Immature natural killer cell (primary cell): ENCODE data around the gene TGFBR3L. TPM values are rescaled to one million over a fixed set of nuclear protein-coding genes. Genes with fewer than 3 reads are reported as not detected.
"Not testable (repeated sequence)": the region's sequence is repeated elsewhere in the genome, so short reads cannot be mapped to it uniquely, and the experiment has no call there.

ENCODE experiments used
- DNase-seq, 3 donors: peaks; one replicate each; pipeline ENCODE4 v3.0.0; 2022; ENCODE audit warnings: mixed read lengths in 1 of 3
- H3K27ac Mint-ChIP-seq, 6 donors: one replicate each; pipeline ENCODE4 v1.8.0; 2020; ENCODE audit warnings: mixed read lengths in 6 of 6, mild to moderate bottlenecking in 5 of 6, inconsistent platforms in 4 of 6, moderate library complexity in 3 of 6
- H3K27me3 Mint-ChIP-seq, 3 donors: one replicate each; pipeline ENCODE4 v1.8.0; 2020 to 2021; ENCODE audit warnings: low read depth in 3 of 3, mild to moderate bottlenecking in 3 of 3, mixed read lengths in 3 of 3, moderate library complexity in 3 of 3, inconsistent platforms in 1 of 3
- H3K36me3 Mint-ChIP-seq, 3 donors: one replicate each; pipeline ENCODE4 v1.8.0; 2020; ENCODE audit warnings: mixed read lengths in 3 of 3, inconsistent platforms in 2 of 3, mild to moderate bottlenecking in 2 of 3
- H3K4me1 Mint-ChIP-seq, 2 donors: one replicate each; pipeline ENCODE4 v1.8.0; 2020; ENCODE audit warnings: inconsistent platforms in 2 of 2, mild to moderate bottlenecking in 2 of 2, mixed read lengths in 2 of 2, moderate library complexity in 1 of 2
- H3K4me3 Mint-ChIP-seq, 5 donors: one replicate each; pipeline ENCODE4 v1.8.0; 2020; ENCODE audit warnings: mild to moderate bottlenecking in 5 of 5, mixed read lengths in 5 of 5, inconsistent platforms in 3 of 5, moderate library complexity in 3 of 5
- H3K9me3 Mint-ChIP-seq, 6 donors: one replicate each; pipeline ENCODE4 v1.8.0; 2020; ENCODE audit warnings: mild to moderate bottlenecking in 6 of 6, mixed read lengths in 6 of 6, inconsistent platforms in 4 of 6, moderate library complexity in 3 of 6
- polyA plus RNA-seq, 3 donors: library from polyadenylated mRNA; unstranded; fragments of 300-500 nt; fragmentation: Illumina TruSeq; gene quantifications; one replicate each; pipeline ENCODE4 v1.2.3, GENCODE V29; 2021

The TGFBR3L gene
- polyA plus RNA-seq, 3 donors from 2014 or later: 0.86 TPM; not detected in 2

DNA sequence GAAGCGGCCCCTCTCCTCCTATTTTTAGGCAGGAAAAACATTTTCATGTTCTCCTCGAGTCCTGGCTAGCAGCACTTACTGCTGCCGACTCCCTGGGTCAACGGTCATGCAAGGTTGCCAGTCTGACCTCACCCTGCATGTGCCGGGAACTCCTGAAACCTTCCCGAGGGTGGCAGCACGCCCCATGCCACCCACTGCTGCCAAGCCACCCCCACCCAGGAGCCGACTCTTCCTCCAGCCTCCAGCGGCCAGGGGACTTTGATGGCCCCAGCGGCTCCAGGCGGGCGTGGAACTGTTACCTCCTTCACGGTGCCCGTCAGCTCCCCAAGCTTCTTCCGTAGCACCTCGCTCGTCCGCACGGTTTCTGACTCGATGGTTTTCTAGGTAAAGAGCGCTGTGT lies 20.1 kb downstream of the TGFBR3L start:
- DNase-seq: no peak
- H3K27me3 Mint-ChIP-seq: peaks cover 0 to 2% (median 1%) of the 10 kb centered on the region in 3 donors
- peaks cover 3 to 14% (median 3%) of the 10 kb centered on the region in 3 donors for H3K36me3 Mint-ChIP-seq
- H3K27ac Mint-ChIP-seq: no peak overlapping the region
- H3K4me3 Mint-ChIP-seq: no peak overlapping the region
- no peaks in the 10 kb centered on the region for H3K9me3 Mint-ChIP-seq
- H3K4me1 Mint-ChIP-seq: peaks cover 3 to 6% of the 10 kb centered on the region in 2 donors

DNA sequence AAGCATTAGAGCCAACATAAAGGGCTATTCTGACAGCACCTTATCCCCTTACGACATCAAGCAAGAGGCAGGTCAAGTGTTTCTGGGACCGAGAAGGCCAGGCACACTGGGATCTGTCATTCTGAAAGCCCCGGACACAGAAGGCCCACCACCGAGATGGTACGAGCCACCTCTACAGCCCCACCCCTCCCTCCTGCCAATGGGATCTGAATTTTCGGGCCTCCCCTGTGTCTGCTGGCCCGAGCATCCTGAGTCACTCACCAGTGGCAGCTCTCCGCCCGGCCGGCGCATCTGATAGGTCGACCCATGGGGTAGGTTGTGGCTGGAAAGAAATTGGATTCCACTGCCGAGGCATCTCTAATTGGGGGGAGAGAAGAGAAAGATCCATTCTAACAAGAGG lies 26.2 kb downstream of the TGFBR3L start:
- Mint-ChIP-seq H3K27me3 (peaks cover 10 to 12% (median 11%) of the 10 kb centered on the region in 3 donors), H3K36me3 (peaks cover 3 to 17% (median 9%) of the 10 kb centered on the region in 3 donors), H3K4me1 (peaks cover 30 to 37% of the 10 kb centered on the region in 2 donors), H3K27ac (no peak overlapping the region), H3K4me3 (peak overlapping the region in 2 of 5 donors; percentile 3 to 50), H3K9me3 (no peaks in the 10 kb centered on the region)
- DNase-seq: no peak

- Mint-ChIP-seq H3K27me3 (peaks cover 10 to 12% (median 11%) of the 10 kb centered on the region in 3 donors), H3K9me3 (no peaks in the 10 kb centered on the region), H3K36me3 (peaks cover 3 to 12% (median 9%) of the 10 kb centered on the region in 3 donors), H3K4me3 (peak overlapping the region; percentile 21 to 92 (median 89)), H3K27ac (peak overlapping the region; percentile 55 to 98 (median 72)), H3K4me1 (peaks cover 30 to 37% of the 10 kb centered on the region in 2 donors)
- no peak for DNase-seq
Observed at GRCh38 chr19:7941895-7942596, 27.4 kb downstream of the TGFBR3L start.

GRCh38 chr19:7942981-7943443 lies 28.4 kb downstream of the TGFBR3L start:
- DNase-seq: no peak

GRCh38 chr19:7943444-7944176 lies 29.0 kb downstream of the TGFBR3L start, which contains the start of gene TIMM44:
Gene TIMM44 (minus strand): TSS chr19:7943666. CDS start chr19:7943651, 15 bp downstream.
- H3K9me3 Mint-ChIP-seq: no peaks in the 10 kb centered on the region
- H3K27ac Mint-ChIP-seq: peak within 1 kb of the TSS; percentile 94 to 98 (median 98)

More at GRCh38 chr19:7942981-7943443, 28.4 kb downstream of the TGFBR3L start:
- Mint-ChIP-seq H3K4me3 (peak overlapping the region; percentile 89 to 94 (median 92)), H3K9me3 (no peaks in the 10 kb centered on the region), H3K27me3 (peaks cover 10 to 12% (median 11%) of the 10 kb centered on the region in 3 donors), H3K36me3 (peaks cover 3 to 12% (median 9%) of the 10 kb centered on the region in 3 donors), H3K27ac (peak overlapping the region; percentile 94 to 98 (median 98)), H3K4me1 (peaks cover 30 to 37% of the 10 kb centered on the region in 2 donors)

DNA sequence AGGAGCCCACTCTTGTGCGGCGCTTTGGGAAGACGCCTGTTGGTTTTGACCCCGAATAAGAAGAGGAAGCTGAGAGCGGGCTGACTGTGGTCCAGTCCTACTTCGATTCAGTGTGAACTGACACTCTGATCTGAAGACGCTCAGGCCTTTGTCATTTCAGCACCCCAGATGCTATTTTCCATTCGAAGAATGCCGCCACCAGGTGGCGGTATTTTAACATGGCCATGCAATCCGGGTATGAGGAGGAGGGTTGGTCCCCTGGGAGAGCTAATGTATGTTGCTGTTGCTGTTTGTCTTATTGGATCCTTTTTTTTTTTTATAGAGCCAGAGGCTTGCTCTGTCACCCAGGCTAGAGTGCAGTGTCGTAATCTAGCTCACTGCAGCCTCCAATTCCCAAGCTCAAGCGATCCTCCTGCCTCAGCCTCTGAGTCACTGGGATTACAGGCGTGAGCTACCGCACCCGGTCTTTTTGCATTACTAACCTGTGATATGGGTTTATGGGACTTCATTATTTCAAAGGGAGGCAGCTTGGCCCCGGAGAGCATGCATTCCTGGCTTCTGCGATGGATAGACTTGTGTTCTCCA lies 29.6 kb downstream of the TGFBR3L start:
- Mint-ChIP-seq H3K36me3 (peaks cover 0 to 7% (median 6%) of the 10 kb centered on the region in 3 donors), H3K4me1 (peaks cover 27 to 31% of the 10 kb centered on the region in 2 donors), H3K27me3 (peaks cover 10 to 12% (median 11%) of the 10 kb centered on the region in 3 donors), H3K27ac (peak overlapping the region; percentile 94 to 98 (median 98)), H3K9me3 (no peaks in the 10 kb centered on the region), H3K4me3 (peak overlapping the region; percentile 89 to 94 (median 92))
- DNase-seq: peak; percentile 77 to 82 (median 81)

More at GRCh38 chr19:7943444-7944176, 29.0 kb downstream of the TGFBR3L start, which contains the start of gene TIMM44:
- Mint-ChIP-seq H3K27me3 (peaks cover 10 to 12% (median 11%) of the 10 kb centered on the region in 3 donors), H3K36me3 (peaks cover 3 to 12% (median 9%) of the 10 kb centered on the region in 3 donors), H3K4me1 (peaks cover 30 to 37% of the 10 kb centered on the region in 2 donors), H3K4me3 (peak within 1 kb of the TSS; percentile 89 to 94 (median 92))
- DNase-seq: peak; percentile 99

GRCh38 chr19:7947939-7948338 lies 33.3 kb downstream of the TGFBR3L start:
- Mint-ChIP-seq H3K36me3 (no peaks in the 10 kb centered on the region), H3K9me3 (no peaks in the 10 kb centered on the region), H3K4me3 (no peak overlapping the region), H3K27ac (no peak overlapping the region), H3K27me3 (peaks cover 10 to 13% (median 13%) of the 10 kb centered on the region in 3 donors), H3K4me1 (peaks cover 13 to 17% of the 10 kb centered on the region in 2 donors)
- no peak for DNase-seq

DNA sequence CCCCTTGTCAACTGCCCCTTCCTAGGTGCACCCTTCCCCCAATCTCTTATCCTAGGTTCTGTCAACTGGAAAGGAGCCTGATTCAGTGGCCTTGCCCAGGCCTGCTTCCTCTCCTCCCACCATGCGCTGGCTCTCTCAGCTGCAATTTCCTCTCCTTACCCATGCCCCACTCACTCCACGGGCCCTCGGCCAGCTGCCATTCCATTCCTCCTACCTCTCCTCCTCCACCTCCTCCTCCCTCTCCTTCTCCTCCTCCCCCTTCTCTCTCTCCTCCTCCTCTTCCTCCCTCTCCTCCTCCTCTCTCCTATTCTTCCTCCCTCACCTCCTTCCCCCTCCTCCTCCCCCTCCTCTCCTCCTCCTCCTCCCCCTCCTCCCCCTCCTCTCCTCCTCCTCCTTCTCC lies 38.4 kb downstream of the TGFBR3L start:
- Mint-ChIP-seq H3K9me3 (no peaks in the 10 kb centered on the region), H3K4me1 (no peaks in the 10 kb centered on the region), H3K27ac (no peak overlapping the region), H3K27me3 (peaks cover 0 to 9% (median 3%) of the 10 kb centered on the region in 3 donors), H3K4me3 (no peak overlapping the region), H3K36me3 (no peaks in the 10 kb centered on the region)
- DNase-seq: no peak

DNA sequence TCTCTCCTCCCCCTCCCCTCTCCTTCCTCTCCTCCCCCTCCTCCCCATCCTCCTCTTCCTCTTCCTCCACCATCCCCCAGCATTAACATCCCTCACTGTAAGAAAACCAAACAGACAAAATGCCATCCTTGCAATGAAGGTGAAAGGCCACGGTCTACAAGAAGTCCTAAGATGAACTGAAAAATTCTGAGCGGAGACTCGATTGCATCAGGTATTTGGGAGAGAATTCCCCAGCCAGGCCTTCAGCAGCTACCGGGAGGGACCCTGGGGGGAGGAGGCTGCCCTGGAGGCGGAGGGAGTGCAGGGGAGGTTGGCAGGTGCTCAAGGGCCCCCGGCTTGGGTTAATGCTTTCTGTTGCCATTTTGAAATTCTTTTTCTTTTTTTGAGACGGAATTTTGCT lies 38.9 kb downstream of the TGFBR3L start:
- Mint-ChIP-seq H3K27me3 (peaks cover 0 to 9% (median 3%) of the 10 kb centered on the region in 3 donors), H3K4me1 (peaks cover 0 to 3% of the 10 kb centered on the region in 2 donors), H3K9me3 (no peaks in the 10 kb centered on the region), H3K36me3 (no peaks in the 10 kb centered on the region), H3K4me3 (no peak overlapping the region), H3K27ac (no peak overlapping the region)
- DNase-seq: no peak

DNA sequence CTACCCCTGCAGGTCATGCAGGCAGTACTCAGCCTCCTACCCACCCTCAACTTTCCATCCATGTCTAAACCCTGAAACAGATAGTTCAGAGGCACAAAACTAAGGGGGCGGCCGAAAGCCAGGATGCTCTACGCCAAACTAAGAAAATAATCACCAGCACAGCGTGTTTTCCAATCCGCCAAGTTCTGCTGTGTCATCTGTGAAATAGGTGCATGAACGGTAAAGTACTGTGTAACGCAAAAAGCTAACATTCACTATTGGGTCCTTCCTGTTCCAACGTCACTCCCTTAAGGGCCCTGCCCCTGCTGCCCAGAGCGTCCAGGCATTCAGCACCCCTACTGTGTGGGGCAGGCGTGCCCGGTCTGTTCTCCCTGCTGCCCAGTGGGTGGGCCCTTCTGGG lies 41.1 kb downstream of the TGFBR3L start:
- H3K27me3 Mint-ChIP-seq: peaks cover 0 to 8% (median 1%) of the 10 kb centered on the region in 3 donors
- H3K36me3 Mint-ChIP-seq: no peaks in the 10 kb centered on the region
- no peak for DNase-seq
- no peak overlapping the region for H3K27ac Mint-ChIP-seq
- H3K4me1 Mint-ChIP-seq: peaks cover 1 to 15% of the 10 kb centered on the region in 2 donors
- H3K9me3 Mint-ChIP-seq: no peaks in the 10 kb centered on the region
- H3K4me3 Mint-ChIP-seq: no peak overlapping the region

DNA sequence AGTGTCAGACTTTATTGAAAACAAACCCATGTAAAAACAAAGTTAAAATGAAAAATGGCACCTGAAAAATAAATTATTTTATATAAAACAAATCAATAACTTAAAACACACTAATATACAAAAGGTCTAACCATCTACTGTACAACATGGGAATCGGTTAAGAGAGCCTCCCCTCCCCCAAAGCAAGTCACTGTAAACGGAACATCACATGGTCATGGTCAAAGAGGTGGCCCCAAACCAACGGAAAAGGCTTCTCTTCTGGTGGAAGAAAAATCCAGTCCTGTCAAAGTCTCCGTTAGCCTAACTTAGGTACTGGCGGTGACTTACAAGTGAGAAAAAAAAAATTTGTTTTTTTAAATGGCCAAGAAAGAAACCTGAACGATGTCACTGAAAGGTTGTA lies 44.6 kb downstream of the TGFBR3L start:
- Mint-ChIP-seq H3K4me1 (peaks cover 1 to 15% of the 10 kb centered on the region in 2 donors), H3K27me3 (peaks cover 0 to 3% (median 2%) of the 10 kb centered on the region in 3 donors), H3K9me3 (no peaks in the 10 kb centered on the region), H3K4me3 (no peak overlapping the region), H3K36me3 (peaks cover 0 to 11% (median 6%) of the 10 kb centered on the region in 3 donors), H3K27ac (peak overlapping the region in 1 of 6 donors; percentile 7)
- no peak for DNase-seq

DNA sequence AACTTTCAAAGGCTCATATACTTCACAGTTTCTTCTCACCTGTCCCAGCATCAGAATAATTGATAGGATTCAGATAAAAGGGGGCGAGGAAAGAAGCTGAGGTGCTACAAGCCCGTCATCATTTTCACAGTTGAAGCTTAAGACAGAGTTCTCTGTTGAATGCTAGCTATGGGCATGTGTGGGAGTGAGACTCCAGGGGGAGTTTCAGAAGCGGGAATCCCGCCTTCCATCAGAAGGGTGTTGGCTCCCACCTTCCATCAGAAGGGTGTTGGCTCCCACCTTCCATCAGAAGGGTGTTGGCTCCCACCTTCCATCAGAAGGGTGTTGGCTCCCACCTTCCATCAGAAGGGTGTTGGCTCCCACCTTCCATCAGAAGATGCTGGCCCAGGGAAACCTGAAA lies 46.5 kb downstream of the TGFBR3L start:
- not testable (repeated sequence) for DNase-seq, H3K27me3 Mint-ChIP-seq, H3K9me3 Mint-ChIP-seq, H3K27ac Mint-ChIP-seq, H3K4me3 Mint-ChIP-seq
- Mint-ChIP-seq H3K36me3 (peaks cover 0 to 18% (median 10%) of the 10 kb centered on the region in 3 donors), H3K4me1 (peaks cover 1 to 15% of the 10 kb centered on the region in 2 donors)

DNA sequence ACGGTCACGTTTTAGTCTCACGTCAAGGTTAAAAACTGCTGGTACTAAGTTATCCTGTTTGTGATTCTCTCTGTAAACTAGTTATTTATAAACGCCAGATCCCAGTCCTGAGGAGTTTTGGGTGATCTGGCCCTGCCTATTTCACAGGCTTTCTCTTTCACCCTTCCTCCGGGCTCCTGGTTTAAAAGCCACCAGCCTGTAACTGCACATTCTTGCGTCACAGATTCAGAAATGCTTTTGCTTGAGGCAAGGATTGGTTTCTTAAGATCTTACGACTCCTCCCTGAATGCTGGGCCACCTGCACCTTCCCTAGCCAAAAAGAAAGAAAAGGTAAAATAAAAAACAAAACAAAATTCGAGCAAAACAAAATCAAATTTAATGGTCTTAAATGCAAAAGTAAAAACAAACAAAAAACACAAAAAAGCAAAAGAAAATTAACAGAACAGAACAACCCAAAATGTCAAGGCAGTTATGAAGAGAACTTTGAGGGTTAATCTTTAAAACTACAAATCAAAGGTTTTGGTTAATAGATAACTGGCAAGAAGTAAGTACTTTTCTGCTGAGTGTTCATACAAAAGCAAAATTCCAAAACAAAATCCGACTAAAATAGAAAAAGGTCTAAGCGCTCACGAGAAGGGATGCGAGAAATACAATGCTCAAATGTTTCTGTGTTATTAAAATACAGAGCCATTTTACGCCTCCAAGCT lies 47.4 kb downstream of the TGFBR3L start:
- peaks cover 1 to 15% of the 10 kb centered on the region in 2 donors for H3K4me1 Mint-ChIP-seq
- no peak for DNase-seq
- H3K9me3 Mint-ChIP-seq: no peaks in the 10 kb centered on the region
- H3K27me3 Mint-ChIP-seq: peaks cover 0 to 3% (median 0%) of the 10 kb centered on the region in 3 donors
- H3K36me3 Mint-ChIP-seq: peaks cover 0 to 22% (median 13%) of the 10 kb centered on the region in 3 donors
- no peak overlapping the region for H3K27ac Mint-ChIP-seq
- no peak overlapping the region for H3K4me3 Mint-ChIP-seq
